ENCODE measurements around the gene RNF213.

The RNF213 gene

DNA sequence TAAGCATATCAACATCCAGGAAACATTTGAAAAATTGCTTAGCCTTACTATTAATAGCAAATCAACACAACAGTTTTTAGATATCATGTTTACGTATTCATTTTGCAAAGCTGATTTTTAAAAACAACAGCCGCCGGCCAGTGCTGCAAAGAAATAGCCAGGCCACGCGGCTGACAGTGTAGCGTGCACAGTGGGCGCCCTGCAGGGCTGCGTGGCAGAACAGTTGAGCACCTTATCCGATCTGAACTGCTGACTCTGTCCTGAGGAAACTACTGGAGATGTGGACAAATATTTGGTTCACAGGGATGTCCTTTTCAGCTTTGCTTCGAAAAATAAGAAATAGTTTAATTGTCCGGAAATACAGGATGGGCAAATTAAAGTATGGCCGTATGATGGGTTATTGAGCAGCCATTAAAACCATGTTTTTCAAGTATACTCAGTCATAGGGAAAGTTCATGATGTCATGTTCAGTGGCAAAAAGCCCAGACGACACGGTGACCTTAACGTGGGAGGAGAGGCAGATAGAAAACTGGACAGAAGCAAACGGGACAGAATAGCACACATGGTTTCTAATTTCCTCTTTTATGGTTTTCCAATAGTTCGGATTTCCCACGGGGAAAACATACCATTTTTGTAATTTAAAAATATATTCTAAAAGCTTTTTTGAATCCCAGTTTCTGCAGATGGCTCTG, 101.9 kb downstream of the RNF213 start:
- no peaks in the 10 kb centered on the region for H3K27me3 Mint-ChIP-seq
- H3K27ac Mint-ChIP-seq (ENCODE audit: low read depth): no peak overlapping the region
- no peaks in the 10 kb centered on the region for H3K4me1 Mint-ChIP-seq
- DNase-seq (ENCODE audit: low spot score in 2 of 2): no peak
- peaks cover 83% of the 10 kb centered on the region for H3K36me3 Mint-ChIP-seq (ENCODE audit: insufficient read depth)
- ATAC-seq (replicated peaks; ENCODE audit: extremely low read depth, poor library complexity, severe bottlenecking): no peak
- H3K4me3 Mint-ChIP-seq: no peak overlapping the region
- no peaks in the 10 kb centered on the region for H3K9me3 Mint-ChIP-seq

DNA sequence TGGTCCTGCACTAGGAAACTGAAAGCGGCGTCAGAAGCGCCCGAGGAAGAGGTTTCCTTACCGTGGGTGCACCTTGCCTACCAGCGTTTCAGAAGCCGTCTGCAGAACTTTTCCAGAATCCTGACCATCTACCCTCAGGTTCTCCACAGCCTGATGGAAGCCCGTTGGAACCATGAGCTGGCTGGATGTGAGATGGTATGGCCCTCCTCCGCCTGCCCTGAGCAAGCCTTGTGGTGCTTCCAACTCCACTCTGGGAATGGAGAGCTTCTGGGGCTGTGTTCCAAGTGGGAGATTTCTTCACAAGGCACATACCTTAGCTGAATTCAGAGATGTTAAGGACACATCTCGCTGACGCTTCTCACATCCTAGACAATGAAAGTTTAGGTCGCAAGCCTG, 102.5 kb downstream of the RNF213 start:
- Mint-ChIP-seq H3K9me3 (no peaks in the 10 kb centered on the region), H3K4me1 (no peaks in the 10 kb centered on the region), H3K27ac (ENCODE audit: low read depth) (no peak overlapping the region), H3K27me3 (no peaks in the 10 kb centered on the region), H3K4me3 (no peak overlapping the region), H3K36me3 (ENCODE audit: insufficient read depth) (peaks cover 84% of the 10 kb centered on the region)
- ATAC-seq (replicated peaks; ENCODE audit: extremely low read depth, poor library complexity, severe bottlenecking): no peak
- DNase-seq (ENCODE audit: low spot score in 2 of 2): no peak

DNA sequence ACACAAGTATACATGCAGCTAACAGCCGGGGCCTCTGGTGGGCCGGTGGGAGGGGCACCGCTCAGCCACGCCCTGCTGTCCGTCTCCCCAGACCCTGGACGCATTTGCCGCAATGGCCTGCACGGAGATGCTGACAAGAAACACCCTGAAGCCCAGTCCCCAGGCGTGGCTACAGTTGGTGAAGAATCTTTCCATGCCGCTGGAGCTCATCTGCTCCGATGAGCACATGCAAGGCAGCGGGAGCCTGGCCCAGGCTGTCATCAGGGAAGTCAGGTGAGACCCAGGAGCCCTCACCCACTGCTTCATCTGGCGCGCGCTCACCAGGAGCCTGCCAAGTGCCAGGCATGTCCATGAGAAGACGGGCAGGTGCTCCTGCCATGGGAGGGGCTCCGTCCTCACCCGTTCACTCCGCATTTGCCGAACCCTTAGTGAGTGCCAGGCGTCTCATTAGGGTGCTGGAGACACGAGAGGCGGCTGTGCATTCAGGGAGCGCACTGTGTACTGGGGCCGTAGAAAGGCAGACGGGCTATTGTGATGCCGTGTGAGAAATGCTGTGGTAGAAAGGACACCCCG, 103.0 kb downstream of the RNF213 start:
- Mint-ChIP-seq H3K4me1 (no peaks in the 10 kb centered on the region), H3K36me3 (ENCODE audit: insufficient read depth) (peaks cover 84% of the 10 kb centered on the region), H3K27ac (ENCODE audit: low read depth) (no peak overlapping the region), H3K9me3 (no peaks in the 10 kb centered on the region), H3K4me3 (no peak overlapping the region), H3K27me3 (no peaks in the 10 kb centered on the region)
- ATAC-seq (replicated peaks; ENCODE audit: extremely low read depth, poor library complexity, severe bottlenecking): no peak
- DNase-seq (ENCODE audit: low spot score in 2 of 2): no peak

DNA sequence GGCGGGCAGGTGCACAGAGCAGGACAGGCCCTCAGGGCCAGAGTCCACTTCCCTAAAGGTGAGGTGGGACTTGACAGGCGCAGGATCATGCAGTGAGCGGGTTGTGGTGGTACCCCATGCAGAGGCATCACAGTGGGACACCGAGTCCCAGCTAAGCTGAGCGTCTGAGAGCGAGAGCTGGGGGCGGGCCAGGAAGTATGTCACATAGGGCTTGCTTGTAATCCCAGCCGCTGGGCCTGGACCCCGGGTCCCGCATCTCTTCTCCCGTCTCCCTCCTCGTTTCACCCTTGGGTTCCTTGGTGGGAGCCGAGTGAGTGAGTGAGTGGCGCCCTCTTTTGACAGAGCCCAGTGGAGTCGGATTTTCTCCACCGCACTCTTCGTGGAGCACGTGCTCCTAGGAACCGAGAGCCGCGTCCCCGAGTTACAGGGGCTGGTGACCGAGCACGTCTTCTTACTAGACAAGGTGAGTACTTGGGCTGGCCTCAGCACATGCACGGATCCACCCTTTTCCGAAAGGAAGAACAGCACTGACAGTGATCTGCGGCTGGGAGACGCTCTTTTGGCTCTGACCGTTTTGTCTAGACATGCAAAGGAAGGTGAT, 103.5 kb downstream of the RNF213 start:
- no peak overlapping the region for H3K4me3 Mint-ChIP-seq
- no peaks in the 10 kb centered on the region for H3K9me3 Mint-ChIP-seq
- H3K36me3 Mint-ChIP-seq (ENCODE audit: insufficient read depth): peaks cover 84% of the 10 kb centered on the region
- ATAC-seq (replicated peaks; ENCODE audit: extremely low read depth, poor library complexity, severe bottlenecking): no peak
- no peaks in the 10 kb centered on the region for H3K4me1 Mint-ChIP-seq
- no peak overlapping the region for H3K27ac Mint-ChIP-seq (ENCODE audit: low read depth)
- H3K27me3 Mint-ChIP-seq: no peaks in the 10 kb centered on the region
- no peak for DNase-seq (ENCODE audit: low spot score in 2 of 2)

DNA sequence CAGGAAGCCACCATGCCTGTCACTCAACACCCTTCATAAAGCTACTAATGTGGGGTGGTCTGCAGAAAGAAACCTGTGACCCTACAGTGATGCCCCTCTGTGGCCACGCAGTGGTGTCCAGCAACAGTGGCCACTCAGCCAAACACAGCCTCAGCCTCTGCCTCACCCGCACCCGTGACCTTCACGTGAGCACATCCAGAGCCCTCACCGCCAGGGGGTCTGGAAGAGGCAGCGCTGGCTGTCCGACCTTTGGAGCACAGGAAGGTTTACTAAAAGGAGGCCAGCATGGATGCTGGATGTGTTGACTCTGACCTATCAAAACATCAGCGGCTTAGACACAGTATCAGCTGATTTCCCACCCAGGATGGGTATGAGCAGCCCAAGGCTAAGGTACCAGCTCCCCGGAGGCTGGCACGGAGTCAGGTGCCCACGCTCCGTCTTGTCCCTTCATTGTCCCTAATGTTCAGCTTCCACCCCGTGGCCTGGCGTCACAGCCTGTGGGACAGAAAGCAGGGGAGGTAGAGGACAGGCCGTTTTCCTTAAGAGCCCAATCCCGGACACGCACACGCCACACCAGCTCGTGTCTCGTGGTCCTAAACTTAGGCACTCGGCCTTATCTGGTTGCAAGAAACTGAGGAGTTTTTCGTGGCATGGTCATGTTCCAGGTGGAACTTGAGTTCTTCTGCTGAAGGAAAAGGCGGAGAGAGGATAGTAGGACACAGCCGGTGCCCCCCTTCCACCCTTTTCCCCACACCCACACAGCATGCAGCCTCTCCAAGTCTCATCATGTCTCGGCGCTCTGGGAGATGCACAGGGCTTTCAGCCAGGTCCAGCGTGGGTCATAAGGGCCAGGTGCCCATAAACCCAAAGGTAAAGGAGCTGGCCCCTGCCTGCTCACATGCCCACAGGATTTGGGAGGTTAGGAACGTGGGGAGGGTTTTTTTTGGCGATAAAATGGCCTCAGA, 104.6 kb downstream of the RNF213 start:
- Mint-ChIP-seq H3K4me3 (no peak overlapping the region), H3K36me3 (ENCODE audit: insufficient read depth) (peaks cover 84% of the 10 kb centered on the region), H3K27ac (ENCODE audit: low read depth) (no peak overlapping the region), H3K9me3 (no peaks in the 10 kb centered on the region), H3K27me3 (no peaks in the 10 kb centered on the region), H3K4me1 (no peaks in the 10 kb centered on the region)
- no peak for DNase-seq (ENCODE audit: low spot score in 2 of 2)
- no peak for ATAC-seq (replicated peaks; ENCODE audit: extremely low read depth, poor library complexity, severe bottlenecking)

DNA sequence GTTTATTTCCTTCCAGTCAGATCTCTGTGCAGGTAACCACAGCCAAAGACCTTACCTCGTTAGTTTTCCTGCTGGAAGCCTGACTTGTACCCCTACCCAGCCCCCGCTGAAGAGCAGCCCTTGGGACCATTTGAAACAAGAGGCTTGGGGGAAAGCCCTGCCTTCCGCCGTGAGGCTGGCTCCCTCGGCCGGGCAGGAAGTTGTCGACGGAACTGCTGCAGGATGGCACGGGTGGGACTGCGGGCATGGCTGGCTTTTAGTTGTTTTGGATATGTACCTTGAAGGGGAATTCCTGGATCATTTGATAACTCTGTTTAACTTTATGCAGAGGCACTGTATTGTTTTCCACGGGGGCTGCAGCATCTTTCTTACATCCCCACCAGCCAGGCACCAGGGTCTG, 105.3 kb downstream of the RNF213 start:
- peaks cover 83% of the 10 kb centered on the region for H3K36me3 Mint-ChIP-seq (ENCODE audit: insufficient read depth)
- H3K4me3 Mint-ChIP-seq: no peak overlapping the region
- no peaks in the 10 kb centered on the region for H3K27me3 Mint-ChIP-seq
- no peak overlapping the region for H3K27ac Mint-ChIP-seq (ENCODE audit: low read depth)
- no peak for DNase-seq (ENCODE audit: low spot score in 2 of 2)
- ATAC-seq (replicated peaks; ENCODE audit: extremely low read depth, poor library complexity, severe bottlenecking): no peak
- H3K4me1 Mint-ChIP-seq: no peaks in the 10 kb centered on the region
- H3K9me3 Mint-ChIP-seq: no peaks in the 10 kb centered on the region

DNA sequence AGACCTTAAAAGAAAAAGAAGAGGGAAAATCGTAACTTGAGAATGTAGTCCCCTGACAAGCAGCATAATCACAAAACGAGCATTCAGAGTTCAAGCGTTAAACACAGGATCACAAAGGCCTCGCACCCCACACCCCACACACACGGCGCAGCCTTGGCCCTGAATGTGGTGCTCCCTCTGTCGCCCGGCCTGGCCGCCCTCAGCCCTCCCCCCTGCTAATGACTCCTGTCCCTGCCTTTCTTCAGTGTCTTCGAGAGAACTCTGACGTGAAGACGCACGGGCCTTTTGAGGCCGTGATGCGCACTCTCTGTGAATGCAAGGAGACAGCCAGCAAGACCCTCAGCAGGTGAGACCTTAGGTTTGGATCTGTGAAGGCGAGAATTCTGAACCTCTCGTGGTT, 106.9 kb downstream of the RNF213 start:
- Mint-ChIP-seq H3K4me3 (no peak overlapping the region), H3K27me3 (no peaks in the 10 kb centered on the region), H3K4me1 (no peaks in the 10 kb centered on the region), H3K27ac (ENCODE audit: low read depth) (no peak overlapping the region), H3K36me3 (ENCODE audit: insufficient read depth) (peaks cover 80% of the 10 kb centered on the region), H3K9me3 (no peaks in the 10 kb centered on the region)
- no peak for ATAC-seq (replicated peaks; ENCODE audit: extremely low read depth, poor library complexity, severe bottlenecking)
- DNase-seq (ENCODE audit: low spot score in 2 of 2): no peak

DNA sequence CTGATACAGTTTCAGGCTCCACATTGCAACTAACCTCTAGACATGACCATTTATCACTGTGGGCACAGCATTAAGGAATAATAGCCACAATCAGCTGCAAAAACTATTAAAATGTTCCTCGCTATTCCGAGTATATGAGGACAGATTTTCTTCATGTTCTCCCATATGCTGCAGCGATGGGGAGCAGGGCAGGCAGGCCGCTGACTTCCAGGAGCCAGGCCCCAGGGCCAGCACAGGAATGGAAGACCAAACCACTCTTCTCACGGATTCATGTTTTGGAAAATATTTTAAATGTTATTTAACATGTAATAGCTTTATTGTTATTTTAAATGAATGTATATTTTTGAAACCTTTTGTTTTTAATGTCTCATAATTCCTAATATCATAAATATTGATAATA, 110.5 kb downstream of the RNF213 start:
- ATAC-seq (replicated peaks; ENCODE audit: extremely low read depth, poor library complexity, severe bottlenecking): no peak
- H3K4me3 Mint-ChIP-seq: no peak overlapping the region
- no peaks in the 10 kb centered on the region for H3K27me3 Mint-ChIP-seq
- no peak overlapping the region for H3K27ac Mint-ChIP-seq (ENCODE audit: low read depth)
- H3K9me3 Mint-ChIP-seq: no peaks in the 10 kb centered on the region
- no peak for DNase-seq (ENCODE audit: low spot score in 2 of 2)
- H3K36me3 Mint-ChIP-seq (ENCODE audit: insufficient read depth): peaks cover 92% of the 10 kb centered on the region
- no peaks in the 10 kb centered on the region for H3K4me1 Mint-ChIP-seq

DNA sequence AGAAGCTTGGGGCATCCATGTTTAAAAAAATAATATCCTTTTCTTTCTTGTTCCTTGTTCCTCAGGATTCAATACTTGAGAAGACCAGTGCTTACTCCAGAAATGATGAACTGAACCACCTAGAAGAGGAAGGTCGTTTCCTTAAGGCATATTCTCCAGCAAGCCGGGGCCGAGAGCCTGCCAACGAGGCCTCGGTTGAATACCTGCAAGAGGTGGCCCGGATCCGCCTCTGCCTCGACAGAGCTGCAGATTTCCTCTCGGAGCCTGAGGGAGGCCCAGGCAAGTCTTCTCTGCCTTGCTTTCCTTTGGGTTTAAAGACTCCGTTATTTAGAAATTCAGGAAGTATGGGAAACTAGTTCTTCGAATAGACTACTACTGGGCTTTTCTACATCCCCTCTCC, 111.8 kb downstream of the RNF213 start:
- peaks cover 94% of the 10 kb centered on the region for H3K36me3 Mint-ChIP-seq (ENCODE audit: insufficient read depth)
- peaks cover 1% of the 10 kb centered on the region for H3K4me1 Mint-ChIP-seq
- H3K27me3 Mint-ChIP-seq: no peaks in the 10 kb centered on the region
- H3K9me3 Mint-ChIP-seq: no peaks in the 10 kb centered on the region
- H3K27ac Mint-ChIP-seq (ENCODE audit: low read depth): no peak overlapping the region
- DNase-seq (ENCODE audit: low spot score in 2 of 2) (no peak), ATAC-seq (replicated peaks; ENCODE audit: extremely low read depth, poor library complexity, severe bottlenecking) (no peak)
- H3K4me3 Mint-ChIP-seq: no peak overlapping the region

DNA sequence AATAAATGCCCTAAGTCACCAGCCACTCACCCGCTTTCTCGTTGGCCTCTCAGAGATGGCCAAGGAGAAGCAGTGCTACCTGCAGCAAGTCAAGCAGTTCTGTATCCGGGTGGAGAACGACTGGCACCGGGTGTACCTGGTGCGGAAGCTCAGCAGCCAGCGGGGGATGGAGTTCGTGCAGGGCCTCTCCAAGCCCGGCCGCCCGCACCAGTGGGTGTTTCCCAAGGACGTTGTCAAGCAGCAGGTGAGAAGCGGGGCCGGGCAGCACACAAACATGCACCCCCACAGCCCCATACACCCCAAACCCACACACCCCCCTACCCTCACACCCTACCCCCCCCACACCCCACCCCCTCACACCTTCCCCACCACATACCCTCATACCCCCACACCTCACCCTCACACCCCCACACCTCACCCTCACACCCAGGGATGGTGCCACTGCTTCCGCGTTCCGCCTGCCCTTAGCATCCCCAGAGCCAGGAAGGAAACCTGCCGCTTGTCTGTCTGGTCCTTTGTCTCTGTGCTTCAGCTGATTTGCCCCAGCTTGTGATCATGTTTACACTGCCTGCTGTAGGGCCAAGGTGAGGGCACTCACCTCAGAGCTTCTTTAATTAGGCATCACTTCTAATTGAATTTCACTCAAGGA, 112.4 kb downstream of the RNF213 start:
- H3K27ac Mint-ChIP-seq (ENCODE audit: low read depth): no peak overlapping the region
- ATAC-seq (replicated peaks; ENCODE audit: extremely low read depth, poor library complexity, severe bottlenecking): no peak
- H3K4me3 Mint-ChIP-seq: no peak overlapping the region
- H3K9me3 Mint-ChIP-seq: no peaks in the 10 kb centered on the region
- DNase-seq (ENCODE audit: low spot score in 2 of 2): no peak
- H3K36me3 Mint-ChIP-seq (ENCODE audit: insufficient read depth): peaks cover 94% of the 10 kb centered on the region
- peaks cover 5% of the 10 kb centered on the region for H3K4me1 Mint-ChIP-seq
- no peaks in the 10 kb centered on the region for H3K27me3 Mint-ChIP-seq

DNA sequence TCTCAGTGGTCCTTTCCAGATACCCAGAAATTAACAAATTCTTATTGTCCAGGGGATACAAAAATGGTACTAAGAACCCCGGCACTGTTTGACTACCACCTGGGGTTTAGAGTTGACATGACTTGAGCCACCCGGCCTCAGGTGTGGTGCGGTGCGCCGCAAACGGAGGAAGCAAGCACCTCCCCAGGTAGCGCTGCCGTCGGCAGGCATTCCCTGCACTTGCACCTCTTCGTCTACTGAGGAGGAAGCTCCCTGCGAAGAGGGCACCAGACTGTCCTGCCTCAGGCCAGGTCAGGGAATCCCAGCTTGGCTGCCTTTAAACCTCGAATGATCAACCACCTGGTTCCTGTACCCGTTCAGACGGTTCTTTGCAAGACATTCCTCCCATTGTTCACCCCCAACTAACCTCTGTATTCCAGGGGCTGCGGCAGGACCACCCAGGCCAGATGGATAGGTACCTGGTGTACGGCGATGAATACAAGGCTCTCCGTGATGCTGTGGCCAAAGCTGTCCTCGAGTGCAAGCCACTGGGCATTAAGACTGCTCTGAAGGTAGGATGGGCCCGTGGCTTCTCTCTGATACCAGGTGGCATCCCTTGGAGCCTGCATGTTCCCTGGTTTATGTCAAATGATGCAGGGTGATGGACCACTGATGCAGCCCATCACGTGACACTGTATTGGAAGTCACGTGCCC, 113.5 kb downstream of the RNF213 start:
- no peak for ATAC-seq (replicated peaks; ENCODE audit: extremely low read depth, poor library complexity, severe bottlenecking)
- Mint-ChIP-seq H3K27ac (ENCODE audit: low read depth) (no peak overlapping the region), H3K27me3 (no peaks in the 10 kb centered on the region)

More for the DNA sequence above, 113.5 kb downstream of the RNF213 start:
- Mint-ChIP-seq H3K36me3 (ENCODE audit: insufficient read depth) (peaks cover 94% of the 10 kb centered on the region), H3K9me3 (no peaks in the 10 kb centered on the region), H3K4me1 (peaks cover 5% of the 10 kb centered on the region), H3K4me3 (no peak overlapping the region)
- DNase-seq (ENCODE audit: low spot score in 2 of 2): no peak

Data from central memory CD8-positive, alpha-beta T cell (primary cell).